Adrenal gland (tissue), 12 donors: Measurements from ENCODE around the gene SAFB. TPM values are rescaled to one million over a fixed set of nuclear protein-coding genes. Genes with fewer than 3 reads are reported as not detected.

ENCODE experiments used
- DNase-seq, 7 donors: peaks; one replicate each; pipeline ENCODE4 v3.0.0-alpha.2; 2019 to 2020
- H3K27ac ChIP-seq, 5 donors: fragments of 200-600 bp; sonication (generic) in 4 of 5; 1 replicate in 3 of 5; 2 replicates in 2 of 5; pipeline versions ENCODE4 v1.5.1 to v1.8.0; 2016 to 2020; ENCODE audit warnings: mild to moderate bottlenecking in 1 of 5
- H3K27me3 ChIP-seq: fragments of 200-600 bp; 2 replicates; pipeline ENCODE4 v1.8.0; 2021
- H3K36me3 ChIP-seq, 2 donors: fragments of 200-600 bp; replicated peaks in 1 of 2; 1 replicate in 1 of 2; 2 replicates in 1 of 2; pipeline versions ENCODE4 v1.5.1 to v1.8.0; 2018 to 2022
- H3K4me1 ChIP-seq, 2 donors: fragments of 200-600 bp; replicated peaks in 1 of 2; 1 replicate in 1 of 2; 2 replicates in 1 of 2; pipeline versions ENCODE4 v1.5.1 to v1.8.0; 2018 to 2021
- H3K4me3 ChIP-seq, 4 donors: fragments of 200-600 bp; sonication (generic) in 3 of 4; one replicate each; pipeline ENCODE4 v1.5.1; 2016 to 2018
- H3K9me3 ChIP-seq, 3 donors: fragments of 200-600 bp; sonication (generic) in 1 of 3; replicated peaks in 1 of 3; 1 replicate in 2 of 3; 2 replicates in 1 of 3; pipeline versions ENCODE4 v1.5.1 to v1.8.0; 2016 to 2021
- CTCF ChIP-seq, 6 experiments: fragments of 450-650 bp in 4 of 6; fragments of 200-600 bp in 2 of 6; sonication (generic) in 1 of 6; IDR thresholded peaks; 1 replicate in 5 of 6; 2 replicates in 1 of 6; pipeline versions ENCODE4 v1.5.1 to v1.8.0; 2016 to 2021; ENCODE audit warnings: antibody characterized with exemption in 6 of 6, mild to moderate bottlenecking in 2 of 6, moderate library complexity in 1 of 6
- POLR2A ChIP-seq, 2 donors: fragments of 450-650 bp; IDR thresholded peaks; one replicate each; pipeline ENCODE4 v1.6.1; 2017; ENCODE audit warnings: antibody characterized with exemption in 2 of 2, mild to moderate bottlenecking in 2 of 2, moderate library complexity in 1 of 2
- WGBS, 4 donors: extraction: QIAGEN DNeasy Blood & Tissue Kit in 2 of 4; methylation state at CpG; one replicate each; pipeline versions ENCODE4 v1.1.5 to v1.1.7; 2013 to 2017; 5-methylcytosine and 5-hydroxymethylcytosine counted together
- intact Hi-C, 2 donors: fragments of 100-400 bp; cut with DNase I; formaldehyde crosslinking; loops; one replicate each; pipeline versions ENCODE4 v1.14.1 to v1.15.0; 2022 to 2023
- polyA plus RNA-seq, 3 donors: library from polyadenylated mRNA; stranded (reverse); fragments of 200-250 nt in 2 of 3; fragments of 350-450 nt in 1 of 3; fragmentation: Illumina TruSeq in 1 of 3; extraction: RNeasy Lipid Tissue Mini Kit (QIAGEN cat#74804) in 1 of 3; gene quantifications; one replicate each; pipeline ENCODE4 v1.2.3, GENCODE V29; 2013 to 2014
- total RNA-seq, 9 donors: library from RNA; depleted of rRNA in 4 of 9; stranded (reverse); fragments of >200 nt in 4 of 9; fragments of 120-200 nt in 1 of 9; fragmentation: NEBNext Ultra II Directional in 1 of 9; extraction: Animal tissue kit (Norgen Biotek cat#: 25700) in 1 of 9; gene quantifications; one replicate each; pipeline versions ENCODE4 v1.1.0 to v1.2.4, GENCODE V29; 2013 to 2023
- donor health status: healthy with polysubstance abuse.
- donor health status: Bipolar disorder and iron deficiency.
- donor health status: DM: yes; HTN: yes; CAD: no.
- donor health status: DM: no; HTN: no; CAD: no.
- donor health status: DM: no; HTN: no; CAD: no.
- donor health status: DM: yes; HTN: yes; CAD: no.

The SAFB gene
- total and polyA plus RNA-seq, 12 donors, result 38.4 to 125 (median 55.5) TPM

- intact Hi-C loops, result no loop called here
- 86 to 91% (median 88%) methylated on average over 22 to 24 of the region's 24 CpGs for WGBS, 4 donors
- H3K27me3 ChIP-seq, result no peaks in the 10 kb centered on the region
- peaks cover 0 to 100% of the 10 kb centered on the region in 2 donors for H3K36me3 ChIP-seq
- no peaks in the 10 kb centered on the region for H3K9me3 ChIP-seq
- no peak overlapping the region for H3K4me3 ChIP-seq
- H3K4me1 ChIP-seq, result peaks cover 0 to 5% of the 10 kb centered on the region in 2 donors
- no peak overlapping the region for H3K27ac ChIP-seq
- TF ChIP-seq POLR2A (IDR thresholded peaks at IDR 0.05) (no peak), CTCF (IDR thresholded peaks at IDR 0.05) (no peak)
- no peak for DNase-seq
Measured at GRCh38 chr19:5592531-5593342, 30.1 kb upstream of the SAFB start.

GRCh38 chr19:5593343-5594255, 29.3 kb upstream of the SAFB start:
- Histone ChIP-seq H3K27me3 (no peaks in the 10 kb centered on the region), H3K36me3 (peaks cover 0 to 100% of the 10 kb centered on the region in 2 donors), H3K4me3 (no peak overlapping the region), H3K9me3 (no peaks in the 10 kb centered on the region), H3K4me1 (no peaks in the 10 kb centered on the region), H3K27ac (no peak overlapping the region)
- WGBS, 4 donors, result 89 to 94% (median 90%) methylated on average over 67 of the region's 67 CpGs
- intact Hi-C loops, result no loop called here
- DNase-seq, result no peak
- TF ChIP-seq POLR2A (IDR thresholded peaks at IDR 0.05) (no peak), CTCF (IDR thresholded peaks at IDR 0.05) (no peak)

GRCh38 chr19:5594521-5594950, 28.3 kb upstream of the SAFB start:
- DNase-seq, result no peak
- no peaks in the 10 kb centered on the region for H3K27me3 ChIP-seq
- intact Hi-C loops, result no loop called here
- no peak for TF ChIP-seq CTCF (IDR thresholded peaks at IDR 0.05)
- TF ChIP-seq POLR2A (IDR thresholded peaks at IDR 0.05), result no peak
- H3K36me3 ChIP-seq, result peaks cover 0 to 100% of the 10 kb centered on the region in 2 donors
- H3K27ac ChIP-seq, result no peak overlapping the region
- H3K4me1 ChIP-seq, result no peaks in the 10 kb centered on the region
- no peaks in the 10 kb centered on the region for H3K9me3 ChIP-seq
- H3K4me3 ChIP-seq, result no peak overlapping the region
- 86 to 93% (median 90%) methylated on average over 5 to 7 of the region's 7 CpGs for WGBS, 4 donors

- Histone ChIP-seq H3K27me3 (no peaks in the 10 kb centered on the region), H3K36me3 (peaks cover 5 to 100% of the 10 kb centered on the region in 2 donors), H3K4me3 (no peak overlapping the region), H3K4me1 (no peaks in the 10 kb centered on the region), H3K9me3 (no peaks in the 10 kb centered on the region), H3K27ac (no peak overlapping the region)
- no peak for TF ChIP-seq CTCF (IDR thresholded peaks at IDR 0.05)
- no peak for DNase-seq
- intact Hi-C loops, result no loop called here
- WGBS, 4 donors, result 88 to 93% (median 92%) methylated on average over 12 to 18 of the region's 18 CpGs
Measured at GRCh38 chr19:5595129-5595528, 27.8 kb upstream of the SAFB start.
